Coronary artery (tissue), 2 donors: ENCODE results near the gene ZNF44.

Experiments used
- DNase-seq: peaks from one replicate; pipeline ENCODE4 v3.0.0-alpha.2; 2017; ENCODE audit warnings: low spot score
- H3K27ac ChIP-seq, 2 donors: fragments of 200-600 bp; sonication (generic); one replicate each; pipeline ENCODE4 v1.5.1; 2016 to 2019
- H3K4me3 ChIP-seq: fragments of 200-600 bp; sonication (generic); 2 replicates; pipeline ENCODE4 v1.5.1; 2016; ENCODE audit warnings: mild to moderate bottlenecking, moderate library complexity
- CTCF ChIP-seq: fragments of 200-600 bp; sonication (generic); IDR thresholded peaks from one replicate; pipeline ENCODE4 v1.5.1; 2019; ENCODE audit warnings: antibody characterized with exemption

Gene ZNF44

GRCh38 chr19:12230751-12231733, 63.6 kb downstream of the ZNF44 start:
- TF ChIP-seq CTCF: no peak
- H3K4me3 ChIP-seq: no peak overlapping the region
- H3K27ac ChIP-seq: no peak overlapping the region
- DNase-seq: no peak

GRCh38 chr19:12229990-12230389, 64.7 kb downstream of the ZNF44 start:
- Histone ChIP-seq H3K27ac (no peak overlapping the region), H3K4me3 (no peak overlapping the region)
- DNase-seq: no peak
- no peak for TF ChIP-seq CTCF

DNA sequence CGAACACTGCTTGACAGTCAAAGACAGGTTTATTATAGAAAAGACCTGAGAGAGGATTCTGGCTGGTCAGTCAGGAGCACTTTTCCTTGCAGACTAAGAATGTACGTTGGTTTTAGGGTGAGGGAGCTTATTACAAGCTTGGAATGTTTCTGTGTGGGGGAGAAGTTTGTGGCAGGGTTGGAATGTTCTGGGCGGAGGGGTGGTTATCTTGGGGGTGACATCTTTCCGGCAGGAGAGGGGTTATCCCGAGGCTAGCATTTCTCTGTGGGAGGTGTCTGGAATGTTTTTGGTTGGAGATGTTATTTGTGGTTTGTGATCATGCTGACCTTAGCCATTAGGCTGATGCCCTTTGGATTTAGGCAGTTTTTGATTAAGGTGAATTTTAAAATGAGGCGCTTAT, 70.0 kb downstream of the ZNF44 start:
- no peak for DNase-seq
- no peak overlapping the region for H3K27ac ChIP-seq
- no peak overlapping the region for H3K4me3 ChIP-seq
- no peak for TF ChIP-seq CTCF

GRCh38 chr19:12222980-12223630, 71.6 kb downstream of the ZNF44 start:
- Histone ChIP-seq H3K4me3 (no peak overlapping the region), H3K27ac (no peak overlapping the region)
- TF ChIP-seq CTCF: no peak
- DNase-seq: no peak
